DMS53 (cell line): ENCODE data around the gene GSTM4.
"Not testable (repeated sequence)": the region's sequence is repeated elsewhere in the genome, so short reads cannot be mapped to it uniquely, and the experiment has no call there.

Experiments used
- DNase-seq: peaks from one replicate; lab custom pipeline; 2025; lab: John Stamatoyannopoulos, UW

The GSTM4 gene

GRCh38 chr1:109667452-109668122 is 11.7 kb downstream of the GSTM4 start, which contains the start of gene GSTM2:
GSTM2 (plus strand) TSS chr1:109668057; CDS start chr1:109668116, 59 bp downstream.
- DNase-seq, result peak; percentile 90

- DNase-seq, result no peak
These were observed 12.3 kb downstream of the GSTM4 start for GRCh38 chr1:109668123-109668775.

- DNase-seq, result no peak
These were observed 13.5 kb downstream of the GSTM4 start for GRCh38 chr1:109669246-109669948.

- DNase-seq, result not testable (repeated sequence)
These were observed 14.0 kb downstream of the GSTM4 start for GRCh38 chr1:109669949-109670302.

GRCh38 chr1:109671067-109671466 is 15.2 kb downstream of the GSTM4 start:
- DNase-seq, result no peak

- DNase-seq, result not testable (repeated sequence)
These were observed 18.0 kb downstream of the GSTM4 start for GRCh38 chr1:109673861-109674260.

- DNase-seq, result not testable (repeated sequence)
These were observed 20.9 kb downstream of the GSTM4 start for GRCh38 chr1:109676683-109677381.

GRCh38 chr1:109677459-109677858 is 21.6 kb downstream of the GSTM4 start:
- DNase-seq, result no peak

GRCh38 chr1:109678637-109679036 is 22.7 kb downstream of the GSTM4 start:
- not testable (repeated sequence) for DNase-seq

GRCh38 chr1:109684777-109685176 is 28.9 kb downstream of the GSTM4 start:
- DNase-seq, result not testable (repeated sequence)

GRCh38 chr1:109685399-109685798 is 29.5 kb downstream of the GSTM4 start:
- DNase-seq, result not testable (repeated sequence)

GRCh38 chr1:109685890-109686289 is 30.0 kb downstream of the GSTM4 start:
- not testable (repeated sequence) for DNase-seq

- DNase-seq, result not testable (repeated sequence)
These were observed 31.2 kb downstream of the GSTM4 start for GRCh38 chr1:109687109-109687508.

- DNase-seq, result no peak
These were observed 32.0 kb downstream of the GSTM4 start, which contains the start of gene GSTM1 for GRCh38 chr1:109687641-109688499. GSTM1 (plus strand) TSS chr1:109687817; CDS start chr1:109687874, 57 bp downstream.

GRCh38 chr1:109689844-109690405 is 34.0 kb downstream of the GSTM4 start:
- no peak for DNase-seq

GRCh38 chr1:109691759-109692158 is 35.9 kb downstream of the GSTM4 start:
- no peak for DNase-seq

GRCh38 chr1:109694400-109694799 is 38.5 kb downstream of the GSTM4 start:
- DNase-seq, result not testable (repeated sequence)

- DNase-seq, result not testable (repeated sequence)
These were observed 39.2 kb downstream of the GSTM4 start for GRCh38 chr1:109695138-109695537.

- DNase-seq, result no peak
These were observed 41.2 kb downstream of the GSTM4 start for GRCh38 chr1:109697066-109697465.

GRCh38 chr1:109697861-109698260 is 42.0 kb downstream of the GSTM4 start:
- not testable (repeated sequence) for DNase-seq

GRCh38 chr1:109702940-109703339 is 47.0 kb downstream of the GSTM4 start:
- not testable (repeated sequence) for DNase-seq
